Heart right ventricle (tissue), 16 donors: ENCODE measurements around the gene CERS3. TPM values are rescaled to one million over a fixed set of nuclear protein-coding genes. Genes with fewer than 3 reads are reported as not detected.

ENCODE experiments used
- ATAC-seq, 8 donors: fragments of 200-7000 bp; cut with Tn5 transposase; one replicate each; pipeline ENCODE4 v1.9.1; 2020; ENCODE audit warnings: mild to moderate bottlenecking in 8 of 8, moderate library complexity in 8 of 8, moderate number of reproducible peaks in 1 of 8
- DNase-seq, 2 donors: peaks; one replicate each; pipeline ENCODE4 v3.0.0-alpha.2; 2020
- H3K27ac ChIP-seq, 10 donors: fragments of 200-600 bp; sonication (generic) in 2 of 10; one replicate each; pipeline versions ENCODE4 v1.5.0 to v1.8.0; 2020 to 2022; ENCODE audit warnings: mild to moderate bottlenecking in 3 of 10
- H3K27me3 ChIP-seq, 7 donors: fragments of 200-600 bp; one replicate each; pipeline ENCODE4 v1.8.0; 2021 to 2022; ENCODE audit warnings: mild to moderate bottlenecking in 2 of 7
- H3K36me3 ChIP-seq, 9 donors: fragments of 200-600 bp; sonication (generic) in 1 of 9; one replicate each; pipeline versions ENCODE4 v1.5.0 to v1.8.0; 2020 to 2022; ENCODE audit warnings: mild to moderate bottlenecking in 2 of 9
- H3K4me1 ChIP-seq, 9 donors: fragments of 200-600 bp; sonication (generic) in 1 of 9; one replicate each; pipeline versions ENCODE4 v1.5.0 to v1.8.0; 2020 to 2022; ENCODE audit warnings: mild to moderate bottlenecking in 4 of 9
- H3K4me3 ChIP-seq, 10 donors: fragments of 200-600 bp; sonication (generic) in 2 of 10; one replicate each; pipeline versions ENCODE4 v1.5.0 to v1.8.0; 2020 to 2022; ENCODE audit warnings: mild to moderate bottlenecking in 7 of 10, moderate library complexity in 2 of 10
- H3K9me3 ChIP-seq, 11 donors: fragments of 200-600 bp in 10 of 11; sonication (generic) in 2 of 11; one replicate each; pipeline versions ENCODE4 v1.5.0 to v1.8.0; 2013 to 2022; ENCODE audit warnings: mild to moderate bottlenecking in 2 of 11, control low read depth in 1 of 11, moderate library complexity in 1 of 11
- CTCF ChIP-seq, 9 donors: fragments of 200-600 bp; sonication (generic) in 2 of 9; IDR thresholded peaks; one replicate each; pipeline versions ENCODE4 v1.5.0 to v1.8.0; 2021 to 2022; ENCODE audit warnings: antibody characterized with exemption in 9 of 9, mild to moderate bottlenecking in 5 of 9, moderate library complexity in 1 of 9
- WGBS, 2 donors: extraction: QIAGEN DNeasy Blood & Tissue Kit; methylation state at CpG; one replicate each; pipeline ENCODE4 v1.1.7; 2013; ENCODE audit warnings: inconsistent platforms in 1 of 2; 5-methylcytosine and 5-hydroxymethylcytosine counted together
- intact Hi-C, 10 donors: fragments of 100-400 bp; cut with DNase I; formaldehyde crosslinking; loops; one replicate each; pipeline versions ENCODE4 v1.11.1 to v1.14.2; 2022
- polyA plus RNA-seq, 2 donors: library from polyadenylated mRNA; stranded (reverse); fragments of 200-250 nt; gene quantifications; one replicate each; pipeline ENCODE4 v1.2.3, GENCODE V29; 2013
- total RNA-seq, 10 donors: library from RNA; stranded (reverse); fragmentation: NEBNext Ultra II Directional in 3 of 10; extraction: Animal tissue kit (Norgen Biotek cat#: 25700) in 3 of 10; gene quantifications; one replicate each; pipeline versions ENCODE4 v1.2.1 to v1.2.4, GENCODE V29; 2021 to 2023
- donor health status: Arrhythmogenic right ventricular cardiomyopathy.
- donor health status: ischemic (EF 13 %, LVEDD 7.1; RV severe dilation, severe dysfunction).
- donor health status: healthy with polysubstance abuse.
- donor health status: DM: no; HTN: yes; CAD: no.
- donor health status: DM: no; HTN: no; CAD: no.
- donor health status: ischemic (EF 25% LVEDD 6.9; RV normal size, moderate dysfunction).
- donor health status: ischemic (EF 25% LVEDD 5.7; RV mildly dilated, moderate dysfunction).
- donor health status: healthy.
- donor health status: DM: yes; HTN: yes; CAD: no.
- donor health status: Ischemic cardiomyopathy.
- donor health status: ischemic (EF 35%, LVEDD 5.7; RV mildly dilated, moderate dysfunction).
- donor health status: nonischemic (EF 11% LVEDD 7.7; RV severe dilation, severe dysfunction).
- donor health status: DM: yes; HTN: yes; CAD: no.
- donor health status: PGD.
- donor health status: ischemic (EF 29% LVEDD 5.4; RV normal size, mild dysfunction).
- donor health status: nonischemic (EF 23%, LVEDD 6.1; RV moderate dilation, normal function).

CERS3 gene
- total and polyA plus RNA-seq, 12 donors, result 0.03 TPM; not detected in 11

GRCh38 chr15:100493213-100493612 lies 35.5 kb downstream of the CERS3 start:
- no peaks in the 10 kb centered on the region for H3K4me1 ChIP-seq
- H3K27me3 ChIP-seq, result peaks cover 0 to 15% (median 4%) of the 10 kb centered on the region in 7 donors
- 91 to 98% methylated on average over 4 of the region's 4 CpGs for WGBS, 2 donors
- no peak for ATAC-seq
- no peak overlapping the region for H3K4me3 ChIP-seq
- no peaks in the 10 kb centered on the region for H3K36me3 ChIP-seq
- intact Hi-C loops, result no loop called here
- H3K9me3 ChIP-seq, result no peaks in the 10 kb centered on the region
- no peak overlapping the region for H3K27ac ChIP-seq
- TF ChIP-seq CTCF (IDR thresholded peaks at IDR 0.05), result no peak
- no peak for DNase-seq

GRCh38 chr15:100484443-100484842 lies 44.3 kb downstream of the CERS3 start:
- intact Hi-C loops, result no loop called here
- ATAC-seq (no peak), DNase-seq (no peak)
- Histone ChIP-seq H3K9me3 (peaks cover 0 to 8% (median under 1%) of the 10 kb centered on the region in 11 donors), H3K4me1 (no peaks in the 10 kb centered on the region), H3K36me3 (no peaks in the 10 kb centered on the region), H3K27me3 (peaks cover 0 to 2% (median 0%) of the 10 kb centered on the region in 7 donors), H3K27ac (no peak overlapping the region), H3K4me3 (no peak overlapping the region)
- TF ChIP-seq CTCF (IDR thresholded peaks at IDR 0.05), result no peak
- WGBS, 2 donors, result 61 to 65% methylated on average over 9 of the region's 9 CpGs

GRCh38 chr15:100483370-100483769 lies 45.4 kb downstream of the CERS3 start:
- H3K9me3 ChIP-seq, result peaks cover 0 to 19% (median 9%) of the 10 kb centered on the region in 11 donors
- TF ChIP-seq CTCF (IDR thresholded peaks at IDR 0.05), result no peak
- no peak for ATAC-seq

GRCh38 chr15:100476805-100477204 lies 51.9 kb downstream of the CERS3 start:
- DNase-seq (no peak), ATAC-seq (no peak)
- Histone ChIP-seq H3K27ac (no peak overlapping the region), H3K4me3 (no peak overlapping the region), H3K27me3 (no peaks in the 10 kb centered on the region), H3K36me3 (no peaks in the 10 kb centered on the region), H3K4me1 (no peaks in the 10 kb centered on the region), H3K9me3 (peaks cover 0 to 44% (median 20%) of the 10 kb centered on the region in 11 donors)
- intact Hi-C loops, result loop anchor here in 1 of 10 donors (10.0 kb wide), 1 partner anchor 58 kb away; no protein-coding TSS in a partner anchor
- TF ChIP-seq CTCF (IDR thresholded peaks at IDR 0.05), result no peak
- WGBS, 2 donors, result 86 to 90% methylated on average over 4 of the region's 4 CpGs

More at GRCh38 chr15:100483370-100483769, 45.4 kb downstream of the CERS3 start:
- Histone ChIP-seq H3K36me3 (no peaks in the 10 kb centered on the region), H3K27ac (no peak overlapping the region), H3K4me1 (no peaks in the 10 kb centered on the region), H3K4me3 (no peak overlapping the region), H3K27me3 (peaks cover 0 to 2% (median 0%) of the 10 kb centered on the region in 7 donors)
- DNase-seq, result no peak
- intact Hi-C loops, result no loop called here
- 95% methylated on average over 2 of the region's 2 CpGs for WGBS, 2 donors
